ENCODE results near the gene PIGV.

Gene PIGV

GRCh38 chr1:26772687-26773086, 15.1 kb upstream of the PIGV start:
- no peak for DNase-seq

- DNase-seq, result no peak
Measured at GRCh38 chr1:26774462-26774861, 13.3 kb upstream of the PIGV start.

GRCh38 chr1:26775666-26776065, 12.1 kb upstream of the PIGV start:
- no peak for DNase-seq

- DNase-seq, result no peak
Measured at GRCh38 chr1:26779098-26779668, 8.6 kb upstream of the PIGV start.

- DNase-seq, result peak in 4 of 58 donors; percentile 9 to 14 (median 10)
Measured at GRCh38 chr1:26780344-26780957, 7.3 kb upstream of the PIGV start.

GRCh38 chr1:26781206-26781825, 6.4 kb upstream of the PIGV start:
- no peak for DNase-seq

GRCh38 chr1:26782521-26783212, 5.1 kb upstream of the PIGV start:
- no peak for DNase-seq

GRCh38 chr1:26783646-26784022, 4.1 kb upstream of the PIGV start:
- no peak for DNase-seq

GRCh38 chr1:26784023-26784871, 3.5 kb upstream of the PIGV start:
- peak in 48 of 58 donors; percentile 15 to 94 (median 58) for DNase-seq

- no peak for DNase-seq
Measured at GRCh38 chr1:26784886-26785285, 2.9 kb upstream of the PIGV start.

- DNase-seq, result peak in 11 of 58 donors; percentile 7 to 55 (median 23)
Measured at GRCh38 chr1:26785611-26786436, 1.9 kb upstream of the PIGV start.

GRCh38 chr1:26786437-26787380, 1.0 kb upstream of the PIGV start:
- peak in 28 of 58 donors; percentile 10 to 59 (median 32) for DNase-seq

GRCh38 chr1:26787381-26787705, 407 bp upstream of the PIGV start:
- DNase-seq, result no peak

- DNase-seq, result no peak
Measured at GRCh38 chr1:26788515-26788785, 700 bp downstream of the PIGV start.

- DNase-seq, result peak in 57 of 58 donors; percentile 18 to 93 (median 77)
Measured at GRCh38 chr1:26788836-26789611, 1.3 kb downstream of the PIGV start.

GRCh38 chr1:26789612-26789865, 1.8 kb downstream of the PIGV start:
- no peak for DNase-seq

- no peak for DNase-seq
Measured at GRCh38 chr1:26789931-26790330, 2.2 kb downstream of the PIGV start.

- DNase-seq, result no peak
Measured at GRCh38 chr1:26790551-26790953, 2.8 kb downstream of the PIGV start.

GRCh38 chr1:26791148-26791547, 3.4 kb downstream of the PIGV start:
- DNase-seq, result no peak

Measured in anterior cingulate cortex (tissue), 58 donors.